ENCODE measurements around the gene ISM1. TPM values are rescaled to one million over a fixed set of nuclear protein-coding genes. Genes with fewer than 3 reads are reported as not detected.

ISM1 gene
- total and polyA plus RNA-seq, 2 donors (not counting 3 experiments of a cell fraction or from before 2014, with no cell fraction given) = not detected

DNA sequence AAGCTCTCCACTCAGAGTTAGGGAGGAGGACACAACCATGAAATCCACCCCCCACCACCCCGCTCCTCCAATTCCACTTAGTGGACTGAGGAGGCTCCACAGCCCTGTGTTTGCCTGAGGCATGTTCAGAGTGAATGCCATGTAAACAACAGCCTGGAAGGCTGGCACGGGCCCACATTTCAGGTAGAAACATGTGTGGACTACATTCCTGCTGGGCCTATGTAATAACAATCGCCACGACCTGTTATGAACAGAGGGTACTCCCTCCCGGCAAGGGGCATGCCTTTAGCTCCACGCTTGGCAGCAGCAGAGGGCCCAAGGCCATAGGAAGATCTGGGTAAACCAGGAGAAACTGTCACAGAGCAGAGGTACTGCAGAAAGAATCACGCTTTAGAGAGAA, 65.5 kb downstream of the ISM1 start:
- no TSS peak for BruUV-seq (replicated peaks)
- H3K79me2 ChIP-seq (ENCODE audit: control insufficient read depth, insufficient read depth, low read length) = no peaks in the 10 kb centered on the region
- H3K4me1 ChIP-seq (ENCODE audit: control insufficient read depth, extremely low read depth, insufficient read depth, low read length) = no peaks in the 10 kb centered on the region
- no peak overlapping the region for H3K27ac ChIP-seq (ENCODE audit: insufficient read depth, low read depth, low read length)
- intact Hi-C loops (cut with micrococcal nuclease) = no loop called here
- no peak overlapping the region for H3K4me3 ChIP-seq (replicated peaks in 1 of 3; ENCODE audit: insufficient read depth in 1 of 3, low read depth in 1 of 3, low read length in 3 of 3)
- peaks cover 5 to 7% of the 10 kb centered on the region in 2 experiments for H3K27me3 ChIP-seq (ENCODE audit: control insufficient read depth in 2 of 2, insufficient read depth in 2 of 2, low read length in 2 of 2)
- no peak for TF ChIP-seq EZH2 (IDR thresholded peaks at IDR 0.05; ENCODE audit: borderline replicate concordance, low read depth, low read length, severe bottlenecking)
- dilution Hi-C loops (cut with MboI; ENCODE audit: extremely low pct_ligation_motif_present, low sequenced_read_pairs) = no loop called here
- no peaks in the 10 kb centered on the region for H4K20me1 ChIP-seq (replicated peaks; ENCODE audit: control insufficient read depth, extremely low read depth, insufficient read depth, low read length)
- ChIA-PET POLR2A (no interaction called here), CTCF (no interaction called here)
- H3K9me3 ChIP-seq (replicated peaks; ENCODE audit: control insufficient read depth, insufficient read depth, low read length) = no peaks in the 10 kb centered on the region
- no peak for DNase-seq (ENCODE audit: low read depth, low spot score)
- no peaks in the 10 kb centered on the region for H3K9me1 ChIP-seq (replicated peaks; ENCODE audit: control insufficient read depth, extremely low read depth, insufficient read depth, low read length)
- FAIRE-seq = no peak
- no peak overlapping the region for H2AFZ ChIP-seq (ENCODE audit: low read depth, low read length)
- H3K36me3 ChIP-seq (ENCODE audit: control insufficient read depth in 2 of 2, extremely low read depth in 1 of 2, insufficient read depth in 2 of 2, low read length in 2 of 2) = no peaks in the 10 kb centered on the region
- no peak overlapping the region for H3K4me2 ChIP-seq (ENCODE audit: insufficient read depth, low read length)
- H3K9ac ChIP-seq (replicated peaks; ENCODE audit: extremely low read depth, insufficient read depth, low read length) = no peak overlapping the region

DNA sequence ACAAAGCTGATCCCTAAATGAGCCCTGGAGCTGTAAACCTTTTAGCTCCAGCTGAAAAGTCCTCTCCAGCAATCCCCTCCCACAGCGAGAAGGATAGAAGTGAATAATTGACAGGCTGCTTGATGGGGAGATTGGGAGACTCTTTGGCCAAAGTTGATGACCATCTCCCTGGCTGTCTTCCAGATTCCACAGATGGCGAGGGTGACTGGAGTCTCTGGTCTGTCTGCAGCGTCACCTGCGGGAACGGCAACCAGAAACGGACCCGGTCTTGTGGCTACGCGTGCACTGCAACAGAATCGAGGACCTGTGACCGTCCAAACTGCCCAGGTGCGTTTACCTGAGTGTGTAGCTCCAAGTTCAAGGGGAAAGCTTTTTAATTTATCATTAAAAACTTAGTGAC, 67.3 kb downstream of the ISM1 start:
- ChIA-PET POLR2A (no interaction called here), CTCF (interaction anchor here (1.0 kb wide), 1 partner anchor 13 kb away, joined by 3 read pairs; no protein-coding TSS in a partner anchor)
- Histone ChIP-seq H3K9me1 (replicated peaks; ENCODE audit: control insufficient read depth, extremely low read depth, insufficient read depth, low read length) (no peaks in the 10 kb centered on the region), H3K79me2 (ENCODE audit: control insufficient read depth, insufficient read depth, low read length) (no peaks in the 10 kb centered on the region), H3K4me1 (ENCODE audit: control insufficient read depth, extremely low read depth, insufficient read depth, low read length) (no peaks in the 10 kb centered on the region), H3K9me3 (replicated peaks; ENCODE audit: control insufficient read depth, insufficient read depth, low read length) (no peaks in the 10 kb centered on the region), H3K4me2 (ENCODE audit: insufficient read depth, low read length) (no peak overlapping the region), H3K27ac (ENCODE audit: insufficient read depth, low read depth, low read length) (no peak overlapping the region), H3K9ac (replicated peaks; ENCODE audit: extremely low read depth, insufficient read depth, low read length) (no peak overlapping the region), H3K27me3 (ENCODE audit: control insufficient read depth in 2 of 2, insufficient read depth in 2 of 2, low read length in 2 of 2) (peaks cover 3% of the 10 kb centered on the region in 2 experiments), H4K20me1 (replicated peaks; ENCODE audit: control insufficient read depth, extremely low read depth, insufficient read depth, low read length) (no peaks in the 10 kb centered on the region), H2AFZ (ENCODE audit: low read depth, low read length) (no peak overlapping the region), H3K4me3 (replicated peaks in 1 of 3; ENCODE audit: insufficient read depth in 1 of 3, low read depth in 1 of 3, low read length in 3 of 3) (no peak overlapping the region), H3K36me3 (ENCODE audit: control insufficient read depth in 2 of 2, extremely low read depth in 1 of 2, insufficient read depth in 2 of 2, low read length in 2 of 2) (no peaks in the 10 kb centered on the region)
- intact Hi-C loops (cut with micrococcal nuclease) (no loop called here), dilution Hi-C loops (cut with MboI; ENCODE audit: extremely low pct_ligation_motif_present, low sequenced_read_pairs) (no loop called here)
- DNase-seq (ENCODE audit: low read depth, low spot score) = no peak
- BruUV-seq (replicated peaks) = no TSS peak
- no peak for FAIRE-seq
- TF ChIP-seq POLR2A (IDR thresholded peaks at IDR 0.05; ENCODE audit: low read depth, low read length) = no peak
- TF ChIP-seq FOS (IDR thresholded peaks at IDR 0.05; ENCODE audit: borderline replicate concordance, insufficient read depth, low read length) = no peak

Measured in endothelial cell of umbilical vein (primary cell).